Suprapubic skin (tissue), 4 donors: Measurements from ENCODE around the gene KIF16B.

Experiments used
- CTCF ChIP-seq, 2 donors: fragments of 200-600 bp in 1 of 2; fragments of 450-650 bp in 1 of 2; sonication (generic) in 1 of 2; IDR thresholded peaks; one replicate each; pipeline ENCODE4 v1.5.1; 2016 to 2019; ENCODE audit warnings: antibody characterized with exemption in 2 of 2, mild to moderate bottlenecking in 1 of 2, moderate library complexity in 1 of 2
- EP300 ChIP-seq: sonication (generic); formaldehyde crosslinking; IDR thresholded peaks from one replicate; pipeline ENCODE4 v1.6.1; 2017; ENCODE audit warnings: antibody characterized with exemption
- POLR2A ChIP-seq, 2 donors: fragments of 450-650 bp; IDR thresholded peaks; one replicate each; pipeline ENCODE4 v1.6.1; 2017; ENCODE audit warnings: antibody characterized with exemption in 2 of 2, mild to moderate bottlenecking in 2 of 2, moderate library complexity in 2 of 2
- POLR2AphosphoS5 ChIP-seq, 3 donors: sonication (generic); formaldehyde crosslinking; IDR thresholded peaks; one replicate each; pipeline ENCODE4 v1.6.1; 2017; ENCODE audit warnings: antibody characterized with exemption in 3 of 3

- TF ChIP-seq CTCF (IDR thresholded peaks at IDR 0.05) = no peak
- TF ChIP-seq POLR2A (IDR thresholded peaks at IDR 0.05) = no peak
- TF ChIP-seq POLR2AphosphoS5 (IDR thresholded peaks at IDR 0.05) = no peak
- no peak for TF ChIP-seq EP300
Observed at GRCh38 chr20:16395366-16395765, 177.9 kb downstream of the KIF16B start.
